ENCODE results near the gene ZNF474.

DNA sequence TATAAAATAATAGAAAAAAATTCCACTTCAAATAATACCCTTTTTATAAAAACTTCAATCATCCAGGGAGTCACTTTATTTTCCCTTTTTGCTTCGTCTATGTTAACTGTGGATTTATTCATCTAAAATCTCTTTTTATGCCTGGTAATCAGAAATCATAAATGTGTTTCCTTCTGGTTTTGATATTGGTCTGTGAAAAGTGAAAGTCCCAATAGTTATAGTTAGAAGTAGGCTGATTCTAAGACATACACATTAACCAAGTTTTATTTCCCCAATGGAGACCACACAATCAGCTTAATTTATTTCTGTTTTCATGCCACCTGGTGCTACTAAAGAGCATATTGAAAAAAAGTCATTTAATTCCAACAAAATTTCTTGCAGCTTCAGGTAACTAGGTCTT, 45.7 kb downstream of the ZNF474 start:
- TF ChIP-seq, protein P1, sequence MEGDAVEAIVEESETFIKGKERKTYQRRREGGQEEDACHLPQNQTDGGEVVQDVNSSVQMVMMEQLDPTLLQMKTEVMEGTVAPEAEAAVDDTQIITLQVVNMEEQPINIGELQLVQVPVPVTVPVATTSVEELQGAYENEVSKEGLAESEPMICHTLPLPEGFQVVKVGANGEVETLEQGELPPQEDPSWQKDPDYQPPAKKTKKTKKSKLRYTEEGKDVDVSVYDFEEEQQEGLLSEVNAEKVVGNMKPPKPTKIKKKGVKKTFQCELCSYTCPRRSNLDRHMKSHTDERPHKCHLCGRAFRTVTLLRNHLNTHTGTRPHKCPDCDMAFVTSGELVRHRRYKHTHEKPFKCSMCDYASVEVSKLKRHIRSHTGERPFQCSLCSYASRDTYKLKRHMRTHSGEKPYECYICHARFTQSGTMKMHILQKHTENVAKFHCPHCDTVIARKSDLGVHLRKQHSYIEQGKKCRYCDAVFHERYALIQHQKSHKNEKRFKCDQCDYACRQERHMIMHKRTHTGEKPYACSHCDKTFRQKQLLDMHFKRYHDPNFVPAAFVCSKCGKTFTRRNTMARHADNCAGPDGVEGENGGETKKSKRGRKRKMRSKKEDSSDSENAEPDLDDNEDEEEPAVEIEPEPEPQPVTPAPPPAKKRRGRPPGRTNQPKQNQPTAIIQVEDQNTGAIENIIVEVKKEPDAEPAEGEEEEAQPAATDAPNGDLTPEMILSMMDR (IDR thresholded peaks at IDR 0.05) = no peak
- no peak for TF ChIP-seq POLR2AphosphoS5 (IDR thresholded peaks at IDR 0.05)

All from prostate gland (tissue), 2 donors.